Uterus (tissue), 4 donors: ENCODE results near the gene ANKRD55. TPM values are rescaled to one million over a fixed set of nuclear protein-coding genes. Genes with fewer than 3 reads are reported as not detected.
"Not testable (repeated sequence)": the region's sequence is repeated elsewhere in the genome, so short reads cannot be mapped to it uniquely, and the experiment has no call there.

Experiments
- DNase-seq, 2 donors: peaks; one replicate each; pipeline ENCODE4 v3.0.0-alpha.2; 2019 to 2020
- H3K27ac ChIP-seq, 2 donors: fragments of 200-600 bp; sonication (generic); 1 replicate in 1 of 2; 2 replicates in 1 of 2; pipeline ENCODE4 v1.5.1; 2016 to 2018
- H3K27me3 ChIP-seq, 2 donors: fragments of 200-600 bp; sonication (generic); one replicate each; pipeline ENCODE4 v1.5.1; 2018 to 2019; ENCODE audit warnings: control low read depth in 1 of 2
- H3K36me3 ChIP-seq, 2 donors: fragments of 200-600 bp; sonication (generic); one replicate each; pipeline ENCODE4 v1.5.1; 2019; ENCODE audit warnings: control low read depth in 1 of 2
- H3K4me1 ChIP-seq, 2 donors: fragments of 200-600 bp; sonication (generic); one replicate each; pipeline ENCODE4 v1.5.1; 2018 to 2019; ENCODE audit warnings: control low read depth in 1 of 2
- H3K4me3 ChIP-seq, 2 donors: fragments of 200-600 bp; sonication (generic); 1 replicate in 1 of 2; 2 replicates in 1 of 2; pipeline ENCODE4 v1.5.1; 2018 to 2019; ENCODE audit warnings: mild to moderate bottlenecking in 1 of 2
- H3K9me3 ChIP-seq, 2 donors: fragments of 200-600 bp; sonication (generic); one replicate each; pipeline ENCODE4 v1.5.1; 2019; ENCODE audit warnings: control low read depth in 1 of 2
- CTCF ChIP-seq, 4 experiments: fragments of 200-600 bp in 2 of 4; fragments of 450-650 bp in 2 of 4; sonication (generic) in 2 of 4; IDR thresholded peaks; one replicate each; pipeline ENCODE4 v1.5.1; 2016 to 2019; ENCODE audit warnings: antibody characterized with exemption in 4 of 4, mild to moderate bottlenecking in 2 of 4, moderate library complexity in 1 of 4
- POLR2A ChIP-seq, 2 donors: fragments of 450-650 bp; IDR thresholded peaks; one replicate each; pipeline ENCODE4 v1.6.1; 2016; ENCODE audit warnings: antibody characterized with exemption in 2 of 2, mild to moderate bottlenecking in 1 of 2, moderate library complexity in 1 of 2
- intact Hi-C: fragments of 100-400 bp; cut with DNase I; formaldehyde crosslinking; loops from one replicate; pipeline ENCODE4 v1.15.1; 2023; ENCODE audit warnings: low total_unique reads
- total RNA-seq, 4 donors: library from RNA; depleted of rRNA in 3 of 4; stranded (reverse); fragments of >200 nt in 3 of 4; gene quantifications; one replicate each; pipeline versions ENCODE4 v1.1.0 to v1.2.4, GENCODE V29; 2014 to 2023
- donor health status: DM: yes; HTN: yes; CAD: no.

ANKRD55 gene
- total RNA-seq, 4 donors from 2014 or later = 0.55 TPM; not detected in 3

GRCh38 chr5:56253924-56254323 lies 20.8 kb upstream of the ANKRD55 start:
- no peaks in the 10 kb centered on the region for H3K4me1 ChIP-seq
- H3K36me3 ChIP-seq = no peaks in the 10 kb centered on the region
- no peak for DNase-seq
- H3K27me3 ChIP-seq = no peaks in the 10 kb centered on the region
- intact Hi-C loops = no loop called here
- TF ChIP-seq CTCF (IDR thresholded peaks at IDR 0.05) = no peak
- no peak for TF ChIP-seq POLR2A (IDR thresholded peaks at IDR 0.05)
- no peak overlapping the region for H3K27ac ChIP-seq
- no peaks in the 10 kb centered on the region for H3K9me3 ChIP-seq
- no peak overlapping the region for H3K4me3 ChIP-seq

GRCh38 chr5:56253126-56253525 lies 20.0 kb upstream of the ANKRD55 start:
- no peak for DNase-seq
- Histone ChIP-seq H3K27me3 (no peaks in the 10 kb centered on the region), H3K4me1 (no peaks in the 10 kb centered on the region), H3K36me3 (no peaks in the 10 kb centered on the region), H3K27ac (no peak overlapping the region), H3K9me3 (no peaks in the 10 kb centered on the region), H3K4me3 (no peak overlapping the region)
- intact Hi-C loops = no loop called here
- TF ChIP-seq POLR2A (IDR thresholded peaks at IDR 0.05) (no peak), CTCF (IDR thresholded peaks at IDR 0.05) (no peak)

- no peak overlapping the region for H3K4me3 ChIP-seq
- H3K9me3 ChIP-seq = no peaks in the 10 kb centered on the region
- no peak overlapping the region for H3K27ac ChIP-seq
- H3K4me1 ChIP-seq = no peaks in the 10 kb centered on the region
- no peak for DNase-seq
- H3K36me3 ChIP-seq = no peaks in the 10 kb centered on the region
- intact Hi-C loops = no loop called here
- TF ChIP-seq CTCF (IDR thresholded peaks at IDR 0.05) (no peak), POLR2A (IDR thresholded peaks at IDR 0.05) (no peak)
- no peaks in the 10 kb centered on the region for H3K27me3 ChIP-seq
These were observed 18.9 kb upstream of the ANKRD55 start for GRCh38 chr5:56251918-56252553.

GRCh38 chr5:56251440-56251839 lies 18.3 kb upstream of the ANKRD55 start:
- Histone ChIP-seq H3K4me1 (no peaks in the 10 kb centered on the region), H3K27me3 (no peaks in the 10 kb centered on the region), H3K36me3 (no peaks in the 10 kb centered on the region), H3K9me3 (no peaks in the 10 kb centered on the region), H3K4me3 (no peak overlapping the region), H3K27ac (no peak overlapping the region)
- intact Hi-C loops = no loop called here
- TF ChIP-seq CTCF (IDR thresholded peaks at IDR 0.05) (no peak), POLR2A (IDR thresholded peaks at IDR 0.05) (no peak)
- DNase-seq = no peak

- no peaks in the 10 kb centered on the region for H3K27me3 ChIP-seq
- intact Hi-C loops = no loop called here
- H3K4me3 ChIP-seq = no peak overlapping the region
These were observed 16.9 kb upstream of the ANKRD55 start for GRCh38 chr5:56250011-56250410.

GRCh38 chr5:56249085-56249484 lies 16.0 kb upstream of the ANKRD55 start:
- H3K4me3 ChIP-seq, intact Hi-C loops, H3K9me3 ChIP-seq, DNase-seq, H3K4me1 ChIP-seq, H3K27ac ChIP-seq, H3K27me3 ChIP-seq, H3K36me3 ChIP-seq: not testable (repeated sequence)

More at GRCh38 chr5:56250011-56250410, 16.9 kb upstream of the ANKRD55 start:
- Histone ChIP-seq H3K36me3 (no peaks in the 10 kb centered on the region), H3K9me3 (no peaks in the 10 kb centered on the region), H3K27ac (no peak overlapping the region), H3K4me1 (no peaks in the 10 kb centered on the region)
- no peak for DNase-seq
- no peak for TF ChIP-seq POLR2A (IDR thresholded peaks at IDR 0.05)
- no peak for TF ChIP-seq CTCF (IDR thresholded peaks at IDR 0.05)
